Measurements from ENCODE around the gene PLCH2. TPM values are rescaled to one million over a fixed set of nuclear protein-coding genes. Genes with fewer than 3 reads are reported as not detected.
"Not testable (repeated sequence)": the region's sequence is repeated elsewhere in the genome, so short reads cannot be mapped to it uniquely, and the experiment has no call there.

Gene PLCH2
- total RNA-seq, 5 donors from 2014 or later (not counting 1 experiment from before 2014, with no cell fraction given) = 20.2 to 59.1 (median 27.9) TPM

GRCh38 chr1:2455757-2456156 lies 20.3 kb upstream of the PLCH2 start:
- WGBS (ENCODE audit: insufficient coverage) = 89% methylated on average over 12 of the region's 21 CpGs
- H3K4me1 Mint-ChIP-seq = peaks cover 0 to 2% (median 2%) of the 10 kb centered on the region in 3 donors

GRCh38 chr1:2457444-2457843 lies 18.6 kb upstream of the PLCH2 start:
- Mint-ChIP-seq H3K9me3 (no peaks in the 10 kb centered on the region), H3K27me3 (no peaks in the 10 kb centered on the region), H3K4me1 (peaks cover 0 to 2% (median 2%) of the 10 kb centered on the region in 3 donors), H3K4me3 (no peak overlapping the region), H3K36me3 (no peaks in the 10 kb centered on the region), H3K27ac (no peak overlapping the region)
- Histone ChIP-seq H3K4me1 (ENCODE audit: control insufficient read depth in 1 of 2, extremely low read depth in 1 of 2, insufficient read depth in 2 of 2, low read length in 2 of 2) (no peaks in the 10 kb centered on the region), H3K36me3 (ENCODE audit: control insufficient read depth in 2 of 2, extremely low read depth in 1 of 2, insufficient read depth in 1 of 2, low read length in 1 of 2) (no peaks in the 10 kb centered on the region), H3K27me3 (replicated peaks in 1 of 2; ENCODE audit: control insufficient read depth in 2 of 2, extremely low read depth in 1 of 2, insufficient read depth in 2 of 2, low read length in 1 of 2) (peaks cover 0 to 11% of the 10 kb centered on the region in 2 experiments), H3K27ac (ENCODE audit: low read length) (no peak overlapping the region), H3K4me3 (ENCODE audit: control insufficient read depth in 1 of 2, extremely low read depth in 1 of 2, low read length in 1 of 2) (no peak overlapping the region), H3K9me3 (no peaks in the 10 kb centered on the region)
- 77% methylated on average over 17 of the region's 17 CpGs for WGBS (ENCODE audit: insufficient coverage)
- DNase-seq (no peak), ATAC-seq (replicated peaks in 1 of 4) (no peak)
- CTCF ChIA-PET = interaction anchor here in 1 of 2 donors (0.6 kb wide), 1 partner anchor 338 kb away, joined by 3 read pairs; no protein-coding TSS in a partner anchor
- POLR2A ChIA-PET = no interaction called here

More at GRCh38 chr1:2455757-2456156, 20.3 kb upstream of the PLCH2 start:
- Mint-ChIP-seq H3K27me3 (no peaks in the 10 kb centered on the region), H3K36me3 (no peaks in the 10 kb centered on the region), H3K9me3 (no peaks in the 10 kb centered on the region), H3K4me3 (no peak overlapping the region), H3K27ac (no peak overlapping the region)
- CTCF ChIA-PET = no interaction called here
- H3K4me1 ChIP-seq (ENCODE audit: control insufficient read depth in 1 of 2, extremely low read depth in 1 of 2, insufficient read depth in 2 of 2, low read length in 2 of 2) = no peaks in the 10 kb centered on the region
- no peaks in the 10 kb centered on the region for H3K9me3 ChIP-seq
- DNase-seq (no peak), ATAC-seq (replicated peaks in 1 of 4) (no peak)
- peaks cover 0 to 6% of the 10 kb centered on the region in 2 experiments for H3K27me3 ChIP-seq (replicated peaks in 1 of 2; ENCODE audit: control insufficient read depth in 2 of 2, extremely low read depth in 1 of 2, insufficient read depth in 2 of 2, low read length in 1 of 2)
- no peak overlapping the region for H3K4me3 ChIP-seq (ENCODE audit: control insufficient read depth in 1 of 2, extremely low read depth in 1 of 2, low read length in 1 of 2)
- no peak overlapping the region for H3K27ac ChIP-seq (ENCODE audit: low read length)
- POLR2A ChIA-PET = no interaction called here
- H3K36me3 ChIP-seq (ENCODE audit: control insufficient read depth in 2 of 2, extremely low read depth in 1 of 2, insufficient read depth in 1 of 2, low read length in 1 of 2) = no peaks in the 10 kb centered on the region

DNA sequence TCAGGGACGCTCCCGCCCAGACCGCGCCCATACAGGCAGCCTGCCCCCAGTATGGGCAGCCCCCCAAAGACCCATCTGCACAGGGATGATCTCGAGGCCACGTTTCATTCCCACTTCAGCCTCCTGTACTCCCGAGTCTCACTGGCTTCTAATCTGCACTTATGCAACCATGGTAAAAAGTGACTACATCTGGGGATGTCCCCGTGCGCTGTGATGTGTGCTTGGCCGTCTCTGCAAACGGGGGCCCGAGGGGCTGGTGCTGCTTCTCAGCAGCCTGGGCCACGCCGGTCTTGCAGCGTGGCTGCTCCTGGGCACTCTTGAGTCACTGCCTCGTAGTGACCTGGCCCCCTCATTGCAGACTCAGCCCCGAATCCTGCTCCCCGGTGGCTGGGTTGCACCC lies 17.4 kb upstream of the PLCH2 start:
- H3K27ac Mint-ChIP-seq = no peak overlapping the region

DNA sequence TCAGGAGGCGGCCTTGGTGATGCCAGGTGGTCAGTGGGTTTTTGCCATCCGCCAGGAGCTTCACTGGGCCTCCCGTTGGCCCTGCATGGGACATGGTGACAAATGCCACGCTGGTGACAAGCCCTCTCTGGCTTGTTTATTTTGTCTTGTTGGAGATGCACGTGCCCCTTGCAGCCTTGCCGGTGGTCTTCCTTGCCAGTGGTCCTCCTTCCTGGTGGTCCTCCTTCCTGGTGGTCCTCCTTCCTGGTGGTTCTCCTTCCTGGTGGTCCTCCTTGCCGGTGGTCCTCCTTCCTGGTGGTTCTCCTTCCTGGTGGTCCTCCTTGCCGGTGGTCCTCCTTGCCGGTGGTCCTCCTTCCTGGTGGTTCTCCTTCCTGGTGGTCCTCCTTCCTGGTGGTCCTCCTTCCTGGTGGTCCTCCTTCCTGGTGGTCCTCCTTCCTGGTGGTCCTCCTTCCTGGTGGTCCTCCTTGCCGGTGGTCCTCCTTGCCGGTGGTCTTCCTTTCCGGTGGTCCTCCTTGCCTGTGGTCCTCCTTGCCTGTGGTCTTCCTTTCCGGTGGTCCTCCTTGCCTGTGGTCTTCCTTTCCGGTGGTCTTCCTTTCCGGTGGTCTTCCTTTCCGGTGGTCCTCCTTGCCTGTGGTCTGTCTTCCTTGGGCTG lies 16.9 kb upstream of the PLCH2 start:
- CTCF ChIA-PET; ATAC-seq (replicated peaks in 1 of 4); H3K27ac Mint-ChIP-seq; H3K4me1 ChIP-seq (ENCODE audit: control insufficient read depth in 1 of 2, extremely low read depth in 1 of 2, insufficient read depth in 2 of 2, low read length in 2 of 2); H3K4me1 Mint-ChIP-seq; H3K27me3 Mint-ChIP-seq; H3K9me3 ChIP-seq; POLR2A ChIA-PET; H3K4me3 Mint-ChIP-seq; H3K27ac ChIP-seq (ENCODE audit: low read length); H3K36me3 Mint-ChIP-seq; H3K4me3 ChIP-seq (ENCODE audit: control insufficient read depth in 1 of 2, extremely low read depth in 1 of 2, low read length in 1 of 2); DNase-seq; H3K36me3 ChIP-seq (ENCODE audit: control insufficient read depth in 2 of 2, extremely low read depth in 1 of 2, insufficient read depth in 1 of 2, low read length in 1 of 2); H3K9me3 Mint-ChIP-seq: not testable (repeated sequence)
- WGBS (ENCODE audit: insufficient coverage) = 83% methylated on average over 6 of the region's 16 CpGs
- peaks cover 0 to 29% of the 10 kb centered on the region in 2 experiments for H3K27me3 ChIP-seq (replicated peaks in 1 of 2; ENCODE audit: control insufficient read depth in 2 of 2, extremely low read depth in 1 of 2, insufficient read depth in 2 of 2, low read length in 1 of 2)

More for the DNA sequence above, 17.4 kb upstream of the PLCH2 start:
- no peak for ATAC-seq (replicated peaks in 1 of 4)
- peaks cover 0 to 3% of the 10 kb centered on the region in 2 donors for H3K27me3 Mint-ChIP-seq
- H3K36me3 Mint-ChIP-seq = no peaks in the 10 kb centered on the region
- Histone ChIP-seq H3K27ac (ENCODE audit: low read length) (no peak overlapping the region), H3K27me3 (replicated peaks in 1 of 2; ENCODE audit: control insufficient read depth in 2 of 2, extremely low read depth in 1 of 2, insufficient read depth in 2 of 2, low read length in 1 of 2) (peaks cover 0 to 23% of the 10 kb centered on the region in 2 experiments), H3K4me1 (ENCODE audit: control insufficient read depth in 1 of 2, extremely low read depth in 1 of 2, insufficient read depth in 2 of 2, low read length in 2 of 2) (no peaks in the 10 kb centered on the region), H3K36me3 (ENCODE audit: control insufficient read depth in 2 of 2, extremely low read depth in 1 of 2, insufficient read depth in 1 of 2, low read length in 1 of 2) (no peaks in the 10 kb centered on the region), H3K9me3 (no peaks in the 10 kb centered on the region), H3K4me3 (ENCODE audit: control insufficient read depth in 1 of 2, extremely low read depth in 1 of 2, low read length in 1 of 2) (no peak overlapping the region)
- ChIA-PET POLR2A (no interaction called here), CTCF (no interaction called here)
- no peaks in the 10 kb centered on the region for H3K9me3 Mint-ChIP-seq
- 83% methylated on average over 15 of the region's 18 CpGs for WGBS (ENCODE audit: insufficient coverage)
- no peak overlapping the region for H3K4me3 Mint-ChIP-seq
- peaks cover 0 to 2% (median 2%) of the 10 kb centered on the region in 3 donors for H3K4me1 Mint-ChIP-seq
- DNase-seq = no peak

- H3K4me3 ChIP-seq (ENCODE audit: control insufficient read depth in 1 of 2, extremely low read depth in 1 of 2, low read length in 1 of 2) = no peak overlapping the region
- H3K27me3 ChIP-seq (replicated peaks in 1 of 2; ENCODE audit: control insufficient read depth in 2 of 2, extremely low read depth in 1 of 2, insufficient read depth in 2 of 2, low read length in 1 of 2) = peaks cover 0 to 34% of the 10 kb centered on the region in 2 experiments
- no peak overlapping the region for H3K27ac Mint-ChIP-seq
- no peak overlapping the region for H3K4me3 Mint-ChIP-seq
- WGBS (ENCODE audit: insufficient coverage) = 84% methylated on average over 23 of the region's 23 CpGs
- no peaks in the 10 kb centered on the region for H3K36me3 ChIP-seq (ENCODE audit: control insufficient read depth in 2 of 2, extremely low read depth in 1 of 2, insufficient read depth in 1 of 2, low read length in 1 of 2)
- no peaks in the 10 kb centered on the region for H3K9me3 Mint-ChIP-seq
- no peaks in the 10 kb centered on the region for H3K36me3 Mint-ChIP-seq
- H3K27me3 Mint-ChIP-seq = peaks cover 6 to 10% of the 10 kb centered on the region in 2 donors
- H3K4me1 Mint-ChIP-seq = peaks cover 0 to 3% (median 2%) of the 10 kb centered on the region in 3 donors
- no peaks in the 10 kb centered on the region for H3K4me1 ChIP-seq (ENCODE audit: control insufficient read depth in 1 of 2, extremely low read depth in 1 of 2, insufficient read depth in 2 of 2, low read length in 2 of 2)
- ChIA-PET CTCF (no interaction called here), POLR2A (no interaction called here)
- H3K9me3 ChIP-seq = no peaks in the 10 kb centered on the region
- no peak for ATAC-seq (replicated peaks in 1 of 4)
- DNase-seq = no peak
- no peak overlapping the region for H3K27ac ChIP-seq (ENCODE audit: low read length)
Observed at GRCh38 chr1:2459757-2460156, 16.3 kb upstream of the PLCH2 start.

GRCh38 chr1:2460203-2460602 lies 15.9 kb upstream of the PLCH2 start:
- H3K9me3 ChIP-seq = no peaks in the 10 kb centered on the region
- Mint-ChIP-seq H3K9me3 (no peaks in the 10 kb centered on the region), H3K27ac (no peak overlapping the region), H3K27me3 (peaks cover 6 to 11% of the 10 kb centered on the region in 2 donors), H3K4me3 (no peak overlapping the region), H3K36me3 (no peaks in the 10 kb centered on the region), H3K4me1 (peaks cover 0 to 3% (median 2%) of the 10 kb centered on the region in 3 donors)
- ATAC-seq (replicated peaks in 1 of 4) (no peak), DNase-seq (no peak)
- ChIA-PET CTCF (no interaction called here), POLR2A (no interaction called here)
- no peak overlapping the region for H3K4me3 ChIP-seq (ENCODE audit: control insufficient read depth in 1 of 2, extremely low read depth in 1 of 2, low read length in 1 of 2)
- H3K36me3 ChIP-seq (ENCODE audit: control insufficient read depth in 2 of 2, extremely low read depth in 1 of 2, insufficient read depth in 1 of 2, low read length in 1 of 2) = no peaks in the 10 kb centered on the region
- no peaks in the 10 kb centered on the region for H3K4me1 ChIP-seq (ENCODE audit: control insufficient read depth in 1 of 2, extremely low read depth in 1 of 2, insufficient read depth in 2 of 2, low read length in 2 of 2)
- 69% methylated on average over 7 of the region's 8 CpGs for WGBS (ENCODE audit: insufficient coverage)
- peaks cover 0 to 38% of the 10 kb centered on the region in 2 experiments for H3K27me3 ChIP-seq (replicated peaks in 1 of 2; ENCODE audit: control insufficient read depth in 2 of 2, extremely low read depth in 1 of 2, insufficient read depth in 2 of 2, low read length in 1 of 2)
- no peak overlapping the region for H3K27ac ChIP-seq (ENCODE audit: low read length)
